ENCODE measurements around the gene HBEGF. TPM values are rescaled to one million over a fixed set of nuclear protein-coding genes. Genes with fewer than 3 reads are reported as not detected.

The HBEGF gene
- total and polyA plus RNA-seq, 2 experiments from 2014 or later = 2.2 to 2.9 TPM

DNA sequence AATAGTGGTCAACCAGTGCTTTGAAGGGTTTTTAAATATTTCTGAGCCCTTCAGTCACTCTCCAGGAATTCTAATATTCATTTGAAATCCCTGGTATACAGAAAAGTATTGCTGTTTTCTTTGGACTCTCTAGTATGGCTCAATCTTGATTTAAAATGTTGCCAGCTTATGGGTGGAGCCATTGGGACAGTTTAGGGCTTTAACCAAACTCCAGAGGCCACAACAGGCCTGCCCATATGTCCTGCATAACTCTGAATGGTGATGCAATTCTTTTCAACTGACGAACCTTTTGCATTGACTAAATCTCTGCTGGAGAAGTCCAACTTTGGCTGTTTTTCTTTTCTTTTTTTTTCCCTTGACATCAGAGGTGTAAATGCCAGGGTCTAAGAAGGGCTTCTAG is 44.9 kb upstream of the HBEGF start (continued):
- TF ChIP-seq ETS1 (IDR thresholded peaks at IDR 0.05) (no peak), STAT1 (IDR thresholded peaks at IDR 0.05; ENCODE audit: unreplicated experiment) (no peak), JUNB (IDR thresholded peaks at IDR 0.05; ENCODE audit: unreplicated experiment) (no peak), ZNF331 (CRISPR knock-in tag; IDR thresholded peaks at IDR 0.05; ENCODE audit: low read depth) (no peak)

DNA sequence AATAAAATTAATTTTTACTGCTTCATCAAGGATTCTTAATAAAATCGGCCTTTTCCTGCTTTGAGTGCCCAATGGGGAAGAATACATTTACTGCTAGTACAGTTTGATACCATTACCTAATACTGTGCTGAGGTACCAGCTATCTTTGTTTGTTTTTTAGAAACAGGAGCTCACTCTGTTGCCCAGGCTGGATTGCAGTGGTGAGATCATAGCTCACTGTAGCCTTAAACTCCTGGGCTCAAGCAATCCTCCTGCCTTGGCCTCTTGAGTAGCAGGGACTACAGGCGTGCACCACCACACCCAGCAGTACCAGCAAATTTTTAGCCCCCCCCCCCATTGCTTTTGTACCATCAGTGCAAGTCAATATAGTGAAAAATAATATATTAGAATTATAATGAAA is 41.6 kb upstream of the HBEGF start:
- no peak overlapping the region for H3K4me3 Mint-ChIP-seq
- TF ChIP-seq CREB1 (CRISPR knock-in tag; IDR thresholded peaks at IDR 0.05; ENCODE audit: low read depth) = no peak
- TF ChIP-seq, protein P1, sequence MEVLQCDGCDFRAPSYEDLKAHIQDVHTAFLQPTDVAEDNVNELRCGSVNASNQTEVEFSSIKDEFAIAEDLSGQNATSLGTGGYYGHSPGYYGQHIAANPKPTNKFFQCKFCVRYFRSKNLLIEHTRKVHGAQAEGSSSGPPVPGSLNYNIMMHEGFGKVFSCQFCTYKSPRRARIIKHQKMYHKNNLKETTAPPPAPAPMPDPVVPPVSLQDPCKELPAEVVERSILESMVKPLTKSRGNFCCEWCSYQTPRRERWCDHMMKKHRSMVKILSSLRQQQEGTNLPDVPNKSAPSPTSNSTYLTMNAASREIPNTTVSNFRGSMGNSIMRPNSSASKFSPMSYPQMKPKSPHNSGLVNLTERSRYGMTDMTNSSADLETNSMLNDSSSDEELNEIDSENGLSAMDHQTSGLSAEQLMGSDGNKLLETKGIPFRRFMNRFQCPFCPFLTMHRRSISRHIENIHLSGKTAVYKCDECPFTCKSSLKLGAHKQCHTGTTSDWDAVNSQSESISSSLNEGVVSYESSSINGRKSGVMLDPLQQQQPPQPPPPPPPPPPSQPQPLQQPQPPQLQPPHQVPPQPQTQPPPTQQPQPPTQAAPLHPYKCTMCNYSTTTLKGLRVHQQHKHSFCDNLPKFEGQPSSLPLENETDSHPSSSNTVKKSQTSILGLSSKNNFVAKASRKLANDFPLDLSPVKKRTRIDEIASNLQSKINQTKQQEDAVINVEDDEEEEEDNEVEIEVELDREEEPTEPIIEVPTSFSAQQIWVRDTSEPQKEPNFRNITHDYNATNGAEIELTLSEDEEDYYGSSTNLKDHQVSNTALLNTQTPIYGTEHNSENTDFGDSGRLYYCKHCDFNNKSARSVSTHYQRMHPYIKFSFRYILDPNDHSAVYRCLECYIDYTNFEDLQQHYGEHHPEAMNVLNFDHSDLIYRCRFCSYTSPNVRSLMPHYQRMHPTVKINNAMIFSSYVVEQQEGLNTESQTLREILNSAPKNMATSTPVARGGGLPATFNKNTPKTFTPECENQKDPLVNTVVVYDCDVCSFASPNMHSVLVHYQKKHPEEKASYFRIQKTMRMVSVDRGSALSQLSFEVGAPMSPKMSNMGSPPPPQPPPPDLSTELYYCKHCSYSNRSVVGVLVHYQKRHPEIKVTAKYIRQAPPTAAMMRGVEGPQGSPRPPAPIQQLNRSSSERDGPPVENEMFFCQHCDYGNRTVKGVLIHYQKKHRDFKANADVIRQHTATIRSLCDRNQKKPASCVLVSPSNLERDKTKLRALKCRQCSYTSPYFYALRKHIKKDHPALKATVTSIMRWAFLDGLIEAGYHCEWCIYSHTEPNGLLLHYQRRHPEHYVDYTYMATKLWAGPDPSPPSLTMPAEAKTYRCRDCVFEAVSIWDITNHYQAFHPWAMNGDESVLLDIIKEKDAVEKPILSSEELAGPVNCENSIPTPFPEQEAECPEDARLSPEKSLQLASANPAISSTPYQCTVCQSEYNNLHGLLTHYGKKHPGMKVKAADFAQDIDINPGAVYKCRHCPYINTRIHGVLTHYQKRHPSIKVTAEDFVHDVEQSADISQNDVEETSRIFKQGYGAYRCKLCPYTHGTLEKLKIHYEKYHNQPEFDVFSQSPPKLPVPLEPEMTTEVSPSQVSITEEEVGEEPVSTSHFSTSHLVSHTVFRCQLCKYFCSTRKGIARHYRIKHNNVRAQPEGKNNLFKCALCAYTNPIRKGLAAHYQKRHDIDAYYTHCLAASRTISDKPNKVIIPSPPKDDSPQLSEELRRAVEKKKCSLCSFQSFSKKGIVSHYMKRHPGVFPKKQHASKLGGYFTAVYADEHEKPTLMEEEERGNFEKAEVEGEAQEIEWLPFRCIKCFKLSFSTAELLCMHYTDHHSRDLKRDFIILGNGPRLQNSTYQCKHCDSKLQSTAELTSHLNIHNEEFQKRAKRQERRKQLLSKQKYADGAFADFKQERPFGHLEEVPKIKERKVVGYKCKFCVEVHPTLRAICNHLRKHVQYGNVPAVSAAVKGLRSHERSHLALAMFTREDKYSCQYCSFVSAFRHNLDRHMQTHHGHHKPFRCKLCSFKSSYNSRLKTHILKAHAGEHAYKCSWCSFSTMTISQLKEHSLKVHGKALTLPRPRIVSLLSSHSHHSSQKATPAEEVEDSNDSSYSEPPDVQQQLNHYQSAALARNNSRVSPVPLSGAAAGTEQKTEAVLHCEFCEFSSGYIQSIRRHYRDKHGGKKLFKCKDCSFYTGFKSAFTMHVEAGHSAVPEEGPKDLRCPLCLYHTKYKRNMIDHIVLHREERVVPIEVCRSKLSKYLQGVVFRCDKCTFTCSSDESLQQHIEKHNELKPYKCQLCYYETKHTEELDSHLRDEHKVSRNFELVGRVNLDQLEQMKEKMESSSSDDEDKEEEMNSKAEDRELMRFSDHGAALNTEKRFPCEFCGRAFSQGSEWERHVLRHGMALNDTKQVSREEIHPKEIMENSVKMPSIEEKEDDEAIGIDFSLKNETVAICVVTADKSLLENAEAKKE (CRISPR knock-in tag; IDR thresholded peaks at IDR 0.05) = no peak
- TF ChIP-seq NANOG (IDR thresholded peaks at IDR 0.05; ENCODE audit: borderline replicate concordance) = no peak
- TF ChIP-seq ZNF114 (CRISPR knock-in tag; IDR thresholded peaks at IDR 0.05) = no peak
- Histone ChIP-seq H3K27ac (ENCODE audit: low read depth) (no peak overlapping the region), H3K4me3 (no peak overlapping the region), H3F3A (replicated peaks; ENCODE audit: low read depth) (no peaks in the 10 kb centered on the region), H3K4me2 (no peak overlapping the region), H3K27me3 (ENCODE audit: insufficient read depth) (no peaks in the 10 kb centered on the region), H3K9me2 (ENCODE audit: insufficient read depth) (0 out of 2 replicates have a peak, but pooled peaks cover 3% of the 10 kb centered on the region), H2AFZ (no peak overlapping the region), H4K20me1 (replicated peaks; ENCODE audit: insufficient read depth) (no peaks in the 10 kb centered on the region; the same call in 1 of the 2 replicates), H3K36me3 (ENCODE audit: insufficient read depth) (no peaks in the 10 kb centered on the region), H3K79me2 (replicated peaks; ENCODE audit: insufficient read depth) (no peaks in the 10 kb centered on the region), H3K4me1 (ENCODE audit: insufficient read depth) (no peaks in the 10 kb centered on the region)
- no peak for ATAC-seq
- DNase-seq (ENCODE audit: low spot score) = no peak
- no peaks in the 10 kb centered on the region for H3K36me3 Mint-ChIP-seq (ENCODE audit: low read depth)
- H3K9me3 Mint-ChIP-seq = no peaks in the 10 kb centered on the region
- H3K27ac Mint-ChIP-seq = no peak overlapping the region
- no peaks in the 10 kb centered on the region for H3K4me1 Mint-ChIP-seq
- peaks cover 3% of the 10 kb centered on the region for H3K27me3 Mint-ChIP-seq (ENCODE audit: insufficient read depth, low read depth, poor library complexity)

Measured in GM23338 (cell line).